HG03097 (cell line): ENCODE measurements around the gene ZNF331.

Source experiments
- ATAC-seq: cut with Tn5 transposase; IDR thresholded peaks from one replicate; pipeline ENCODE4 v1.9.1; 2021; ENCODE audit not compliant: unreplicated experiment, low FRiP score

The ZNF331 gene

GRCh38 chr19:53624771-53625545 is 87.0 kb downstream of the ZNF331 start:
- ATAC-seq: no peak

GRCh38 chr19:53626486-53626885 is 88.5 kb downstream of the ZNF331 start:
- no peak for ATAC-seq

GRCh38 chr19:53626976-53627375 is 89.0 kb downstream of the ZNF331 start:
- no peak for ATAC-seq
